ENCODE measurements around the gene ANXA6.

GRCh38 chr5:151092762-151093161 is 64.8 kb downstream of the ANXA6 start:
- TF ChIP-seq, protein P1, sequence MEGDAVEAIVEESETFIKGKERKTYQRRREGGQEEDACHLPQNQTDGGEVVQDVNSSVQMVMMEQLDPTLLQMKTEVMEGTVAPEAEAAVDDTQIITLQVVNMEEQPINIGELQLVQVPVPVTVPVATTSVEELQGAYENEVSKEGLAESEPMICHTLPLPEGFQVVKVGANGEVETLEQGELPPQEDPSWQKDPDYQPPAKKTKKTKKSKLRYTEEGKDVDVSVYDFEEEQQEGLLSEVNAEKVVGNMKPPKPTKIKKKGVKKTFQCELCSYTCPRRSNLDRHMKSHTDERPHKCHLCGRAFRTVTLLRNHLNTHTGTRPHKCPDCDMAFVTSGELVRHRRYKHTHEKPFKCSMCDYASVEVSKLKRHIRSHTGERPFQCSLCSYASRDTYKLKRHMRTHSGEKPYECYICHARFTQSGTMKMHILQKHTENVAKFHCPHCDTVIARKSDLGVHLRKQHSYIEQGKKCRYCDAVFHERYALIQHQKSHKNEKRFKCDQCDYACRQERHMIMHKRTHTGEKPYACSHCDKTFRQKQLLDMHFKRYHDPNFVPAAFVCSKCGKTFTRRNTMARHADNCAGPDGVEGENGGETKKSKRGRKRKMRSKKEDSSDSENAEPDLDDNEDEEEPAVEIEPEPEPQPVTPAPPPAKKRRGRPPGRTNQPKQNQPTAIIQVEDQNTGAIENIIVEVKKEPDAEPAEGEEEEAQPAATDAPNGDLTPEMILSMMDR (IDR thresholded peaks at IDR 0.05), result no peak
- TF ChIP-seq EZH2 (IDR thresholded peaks at IDR 0.05; ENCODE audit: borderline replicate concordance, insufficient read depth, low read depth, low read length, poor library complexity, severe bottlenecking), result no peak

Measured in B cell (primary cell).